Cardiac muscle cell (in vitro differentiated cells and primary cell): Measurements from ENCODE around the gene SCGB1D1. TPM values are rescaled to one million over a fixed set of nuclear protein-coding genes. Genes with fewer than 3 reads are reported as not detected.

ENCODE experiments used
- DNase-seq, 2 donors: peaks; one replicate each; pipeline versions ENCODE4 v3.0.0 to v3.0.0-alpha.2; 2010 to 2017; ENCODE audit warnings: low read depth in 1 of 2, low spot score in 1 of 2
- H3K27ac ChIP-seq: fragments of 200-600 bp; sonication (generic); 2 replicates; pipeline ENCODE4 v1.5.1; 2016
- H3K27me3 ChIP-seq: fragments of 200-600 bp; sonication (generic); 2 replicates; pipeline ENCODE4 v1.6.0; 2016; ENCODE audit warnings: control low read depth
- H3K36me3 ChIP-seq: fragments of 200-600 bp; sonication (generic); 2 replicates; pipeline ENCODE4 v1.5.1; 2016; ENCODE audit warnings: control low read depth
- H3K4me1 ChIP-seq: fragments of 200-600 bp; sonication (generic); 2 replicates; pipeline ENCODE4 v1.8.1; 2017; ENCODE audit warnings: low read depth, mild to moderate bottlenecking, mixed run types
- H3K4me3 ChIP-seq: fragments of 200-600 bp; sonication (generic); 2 replicates; pipeline ENCODE4 v1.5.1; 2016; ENCODE audit warnings: mild to moderate bottlenecking
- H3K9me3 ChIP-seq: fragments of 200-600 bp; sonication (generic); 2 replicates; pipeline ENCODE4 v1.5.1; 2017; ENCODE audit warnings: low read depth, mild to moderate bottlenecking, control low read depth
- CTCF ChIP-seq: IDR thresholded peaks from 2 replicates; pipeline ENCODE4 v1.5.1; 2012; ENCODE audit warnings: low read depth, mild to moderate bottlenecking, low read length
- polyA plus RNA-seq: library from polyadenylated mRNA; unstranded; fragments of >200 nt; fragmentation: Nextera tagmentation; extraction: Ambion mirVana; gene quantifications from 2 replicates; pipeline ENCODE4 v1.2.1, GENCODE V29; 2016
- total RNA-seq: library from RNA; depleted of rRNA; stranded (reverse); fragments of >200 nt; gene quantifications from 2 replicates; pipeline ENCODE4 v1.2.3, GENCODE V29; 2016

SCGB1D1 gene
- total and polyA plus RNA-seq, 2 experiments from 2014 or later = not detected

GRCh38 chr11:62148271-62148980 lies 41.6 kb upstream of the SCGB1D1 start:
- DNase-seq = no peak
- H3K9me3 ChIP-seq = no peaks in the 10 kb centered on the region
- no peak overlapping the region for H3K27ac ChIP-seq
- peaks cover 34% of the 10 kb centered on the region for H3K36me3 ChIP-seq
- TF ChIP-seq CTCF = no peak
- H3K27me3 ChIP-seq = no peaks in the 10 kb centered on the region
- H3K4me3 ChIP-seq = no peak overlapping the region
- no peaks in the 10 kb centered on the region for H3K4me1 ChIP-seq

GRCh38 chr11:62149986-62150886 lies 39.8 kb upstream of the SCGB1D1 start:
- no peak overlapping the region for H3K4me3 ChIP-seq
- DNase-seq = no peak
- no peak overlapping the region for H3K27ac ChIP-seq
- H3K27me3 ChIP-seq = no peaks in the 10 kb centered on the region
- H3K4me1 ChIP-seq = no peaks in the 10 kb centered on the region
- no peak for TF ChIP-seq CTCF
- peaks cover 32% of the 10 kb centered on the region for H3K36me3 ChIP-seq
- H3K9me3 ChIP-seq = no peaks in the 10 kb centered on the region

- no peak for TF ChIP-seq CTCF
- H3K4me3 ChIP-seq = no peak overlapping the region
- no peaks in the 10 kb centered on the region for H3K9me3 ChIP-seq
- H3K4me1 ChIP-seq = no peaks in the 10 kb centered on the region
- no peak overlapping the region for H3K27ac ChIP-seq
- H3K27me3 ChIP-seq = no peaks in the 10 kb centered on the region
- H3K36me3 ChIP-seq = peaks cover 26% of the 10 kb centered on the region
- no peak for DNase-seq
Observed at GRCh38 chr11:62150887-62151736, 38.9 kb upstream of the SCGB1D1 start.

- H3K36me3 ChIP-seq = peaks cover 26% of the 10 kb centered on the region
- H3K9me3 ChIP-seq = no peaks in the 10 kb centered on the region
- H3K4me1 ChIP-seq = no peaks in the 10 kb centered on the region
- DNase-seq = no peak
- no peaks in the 10 kb centered on the region for H3K27me3 ChIP-seq
- no peak overlapping the region for H3K4me3 ChIP-seq
- TF ChIP-seq CTCF = no peak
- H3K27ac ChIP-seq = no peak overlapping the region
Observed at GRCh38 chr11:62151737-62152102, 38.3 kb upstream of the SCGB1D1 start.
